Measurements from ENCODE around the gene ITPR3. TPM values are rescaled to one million over a fixed set of nuclear protein-coding genes. Genes with fewer than 3 reads are reported as not detected.

Gene ITPR3
- total and polyA plus RNA-seq, 2 of the 13 experiments (the other 11 are each of a cell fraction or from before 2014, with no cell fraction given), result 3.8 to 21.4 TPM

- no peak for TF ChIP-seq ZBTB44 (CRISPR knock-in tag; IDR thresholded peaks at IDR 0.05)
- no peak for TF ChIP-seq ZNF180 (CRISPR knock-in tag; IDR thresholded peaks at IDR 0.05; ENCODE audit: borderline replicate concordance, low read depth)
- TF ChIP-seq FOXC1 (CRISPR knock-in tag; IDR thresholded peaks at IDR 0.05; ENCODE audit: borderline replicate concordance), result no peak
- no peak for TF ChIP-seq NR0B2 (CRISPR knock-in tag; IDR thresholded peaks at IDR 0.05)
- no peak for TF ChIP-seq MAFG (CRISPR knock-in tag; IDR thresholded peaks at IDR 0.05)
- TF ChIP-seq HOXD1 (CRISPR knock-in tag; IDR thresholded peaks at IDR 0.05), result no peak
- TF ChIP-seq CAMTA2 (CRISPR knock-in tag; IDR thresholded peaks at IDR 0.05; ENCODE audit: borderline replicate concordance), result no peak
- TF ChIP-seq TERF1 (CRISPR knock-in tag; IDR thresholded peaks at IDR 0.05), result no peak
- no peak for TF ChIP-seq CERS6 (CRISPR knock-in tag; IDR thresholded peaks at IDR 0.05)
- TF ChIP-seq EZH2 (conservative IDR thresholded peaks at IDR 0.05; ENCODE audit: low read depth, low read length), result no peak
- TF ChIP-seq PRPF4 (IDR thresholded peaks at IDR 0.05; ENCODE audit: low read depth, low read length, poor library complexity, severe bottlenecking), result no peak
- TF ChIP-seq PAWR (CRISPR knock-in tag; IDR thresholded peaks at IDR 0.05; ENCODE audit: borderline replicate concordance), result no peak
- no peak for TF ChIP-seq ZNF512B (CRISPR knock-in tag; IDR thresholded peaks at IDR 0.05; ENCODE audit: borderline replicate concordance)
- no peaks in the 10 kb centered on the region for H3K4me1 ChIP-seq (ENCODE audit: insufficient read depth, low read length)
- ATAC-seq (no peak), FAIRE-seq (no peak), DNase-seq (ENCODE audit: low spot score) (no peak)
- no TSS peak for BruUV-seq (replicated peaks)
- WGBS (ENCODE audit: low lambda C conversion rate), result 95% methylated on average over 10 of the region's 11 CpGs
- H3K79me2 ChIP-seq (ENCODE audit: insufficient read depth, low read length), result no peaks in the 10 kb centered on the region
- H3K27me3 ChIP-seq (ENCODE audit: control insufficient read depth in 1 of 2, insufficient read depth in 2 of 2, low read length in 2 of 2), result no peaks in the 10 kb centered on the region
- H3K4me3 ChIP-seq (replicated peaks in 1 of 3; ENCODE audit: insufficient read depth in 1 of 3, low read depth in 2 of 3, low read length in 3 of 3), result no peak overlapping the region
- no peaks in the 10 kb centered on the region for H4K20me1 ChIP-seq (ENCODE audit: insufficient read depth, low read length)
- H3K36me3 ChIP-seq (replicated peaks in 1 of 2; ENCODE audit: control insufficient read depth in 1 of 2, insufficient read depth in 2 of 2, low read length in 2 of 2), result peaks cover 0 to 4% of the 10 kb centered on the region in 2 experiments; a peak in 3 of 5 replicates
- H2AFZ ChIP-seq (ENCODE audit: low read length), result no peak overlapping the region
- ChIA-PET CTCF (ENCODE audit: low intra/inter-chr PET ratio, low total read pairs) (no interaction called here), POLR2A (no interaction called here)
- in situ Hi-C loops (cut with HindIII; ENCODE audit: extremely low pct_ligation_motif_present, low pct_unique_long_range_greater_than_20kb), result no loop called here
- H3K9me3 ChIP-seq (ENCODE audit: low read length), result no peaks in the 10 kb centered on the region
- no peak overlapping the region for H3K27ac ChIP-seq (ENCODE audit: extremely low read length, insufficient read depth, low read length)
- H3K4me2 ChIP-seq (ENCODE audit: low read depth, low read length), result no peak overlapping the region
- intact Hi-C loops (cut with micrococcal nuclease; ENCODE audit: unreplicated experiment), result no loop called here
- no peak overlapping the region for H3K9ac ChIP-seq (ENCODE audit: insufficient read depth, low read depth, low read length)
Measured at GRCh38 chr6:33662318-33662717, 41.2 kb downstream of the ITPR3 start.

Measured in HepG2 (cell line).